Limb (tissue), 2 donors: Measurements from ENCODE around the gene MCTP1.

Experiments
- DNase-seq, 2 donors: peaks; one replicate each; pipeline ENCODE4 v3.0.0-alpha.2; 2016; ENCODE audit errors: extremely low spot score in 2 of 2

Gene MCTP1

GRCh38 chr5:95076395-95077185 is 208.3 kb downstream of the MCTP1 start:
- no peak for DNase-seq

GRCh38 chr5:95075111-95075510 is 209.8 kb downstream of the MCTP1 start:
- no peak for DNase-seq

GRCh38 chr5:95072281-95072680 is 212.6 kb downstream of the MCTP1 start:
- DNase-seq: no peak

DNA sequence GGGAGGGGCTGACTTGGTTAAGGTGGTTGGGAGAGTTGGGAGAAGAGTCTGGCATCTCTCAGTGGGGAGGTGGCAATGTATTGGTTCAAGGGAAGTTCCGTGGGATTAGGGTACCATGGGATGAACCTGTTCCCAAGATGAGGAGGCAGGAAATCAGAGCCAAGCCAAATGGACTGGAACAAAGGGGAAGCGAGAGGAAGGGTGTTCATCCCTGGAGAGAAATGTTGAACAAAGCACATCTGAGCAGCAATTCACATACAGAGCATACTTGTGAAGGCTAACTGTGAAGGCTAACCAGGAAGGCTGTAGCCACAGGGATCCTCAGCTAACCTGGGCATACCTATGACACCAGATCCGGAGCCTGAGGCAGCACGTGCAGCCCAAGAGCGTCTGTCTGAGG is 214.0 kb downstream of the MCTP1 start:
- DNase-seq: no peak

GRCh38 chr5:95070453-95070852 is 214.4 kb downstream of the MCTP1 start:
- no peak for DNase-seq

DNA sequence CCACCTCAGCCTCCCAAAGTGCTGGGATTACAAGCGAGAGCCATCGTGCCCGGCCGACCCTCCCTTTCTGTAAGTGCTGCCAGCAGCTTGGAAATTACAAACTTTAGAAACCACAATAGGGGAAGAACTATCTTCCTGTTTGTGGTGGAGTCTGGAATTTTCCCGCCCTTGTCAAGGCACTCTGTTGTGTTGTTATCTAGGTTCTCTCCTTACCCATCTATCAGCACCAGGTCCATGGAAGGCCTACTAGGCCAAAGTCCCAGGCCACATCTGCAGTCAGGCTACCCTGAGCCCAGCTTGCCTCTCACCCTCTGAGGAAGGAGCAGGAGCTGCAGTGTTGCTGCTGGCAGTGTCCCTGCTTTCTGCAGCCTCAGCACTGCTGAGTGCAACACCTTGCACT is 214.9 kb downstream of the MCTP1 start:
- DNase-seq: no peak

GRCh38 chr5:95069021-95069420 is 215.9 kb downstream of the MCTP1 start:
- DNase-seq: no peak

- DNase-seq: no peak
Measured at GRCh38 chr5:95068289-95068910, 216.5 kb downstream of the MCTP1 start.

- no peak for DNase-seq
Measured at GRCh38 chr5:95066048-95066447, 218.8 kb downstream of the MCTP1 start.

DNA sequence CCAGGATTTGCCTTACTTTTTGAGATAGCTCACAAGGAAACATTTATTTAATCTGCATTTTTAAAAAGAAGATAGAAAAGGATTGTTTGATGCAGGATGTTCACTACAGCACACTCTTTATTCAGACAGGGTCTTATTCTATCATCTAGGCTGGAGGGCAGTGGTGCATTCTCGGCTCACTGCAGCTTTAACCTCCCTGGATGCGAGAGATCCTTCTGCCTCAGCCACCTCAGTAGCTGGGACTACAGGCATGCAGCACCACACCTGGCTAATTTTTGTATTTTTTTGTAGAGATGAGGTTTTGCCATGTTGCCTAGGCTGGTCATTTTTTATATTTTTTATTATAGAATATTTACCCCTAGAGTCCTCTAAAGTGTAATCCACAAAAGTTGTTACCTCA is 221.4 kb downstream of the MCTP1 start:
- DNase-seq: no peak

- DNase-seq: no peak
Measured at GRCh38 chr5:95060098-95060497, 224.8 kb downstream of the MCTP1 start.

GRCh38 chr5:95059636-95060035 is 225.3 kb downstream of the MCTP1 start:
- DNase-seq: no peak

- no peak for DNase-seq
Measured at GRCh38 chr5:95057615-95058014, 227.3 kb downstream of the MCTP1 start.

DNA sequence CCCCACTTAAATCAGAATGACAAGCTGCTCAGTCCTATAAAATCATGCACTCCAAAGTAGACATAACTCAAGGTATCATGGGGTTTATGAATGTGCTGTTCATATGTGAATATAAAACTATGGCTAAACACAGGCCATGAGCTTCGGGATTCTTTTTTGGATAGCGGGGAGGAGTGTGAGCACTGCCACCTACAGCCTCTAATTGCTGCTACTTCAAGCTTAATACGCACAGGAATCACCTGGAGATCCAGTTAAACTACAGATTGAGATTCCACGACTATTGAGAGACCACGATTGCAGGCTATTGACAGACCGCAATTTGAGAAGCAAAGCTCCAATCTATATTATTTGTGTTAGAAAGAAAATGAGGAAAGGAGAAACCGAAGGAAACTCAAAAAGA is 231.6 kb downstream of the MCTP1 start:
- no peak for DNase-seq

- DNase-seq: no peak
Measured at GRCh38 chr5:95050708-95051107, 234.2 kb downstream of the MCTP1 start.

GRCh38 chr5:95048628-95049027 is 236.3 kb downstream of the MCTP1 start:
- no peak for DNase-seq

DNA sequence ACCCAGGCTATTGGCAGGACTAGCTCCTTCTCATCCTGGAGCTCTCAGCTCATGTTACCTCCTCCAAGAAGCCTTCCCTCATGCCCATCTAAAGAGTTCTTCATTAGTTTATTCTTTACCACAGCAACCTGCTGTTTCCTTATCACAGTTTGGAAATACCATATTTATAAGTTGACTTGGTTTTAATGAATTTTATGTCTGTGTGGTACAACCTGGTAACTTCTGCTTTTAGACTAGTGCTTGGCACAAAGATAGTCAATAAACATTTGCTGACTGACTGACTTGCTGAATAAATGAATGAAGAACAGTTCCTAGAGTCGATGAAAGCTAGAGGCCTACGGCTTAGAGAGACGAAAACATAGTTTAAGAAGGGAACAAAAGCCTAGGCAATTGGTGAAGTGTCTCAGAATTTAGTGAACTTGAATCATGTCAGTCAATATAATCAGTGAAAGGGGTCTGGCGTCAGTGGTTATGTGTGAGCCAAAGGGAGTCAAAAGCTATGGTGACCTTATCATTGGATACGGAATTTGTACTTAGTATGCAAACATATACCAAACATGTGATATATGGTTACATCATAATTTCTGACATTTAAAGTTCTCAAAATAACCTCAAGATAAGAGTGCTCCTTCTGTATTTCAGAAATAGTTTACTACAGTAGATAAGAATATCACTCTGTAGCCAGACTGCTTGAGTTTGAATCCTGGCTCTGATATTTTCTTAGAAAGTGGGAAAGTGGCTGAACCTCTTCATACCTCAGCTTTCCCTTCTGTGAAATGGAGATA is 239.5 kb downstream of the MCTP1 start:
- no peak for DNase-seq

DNA sequence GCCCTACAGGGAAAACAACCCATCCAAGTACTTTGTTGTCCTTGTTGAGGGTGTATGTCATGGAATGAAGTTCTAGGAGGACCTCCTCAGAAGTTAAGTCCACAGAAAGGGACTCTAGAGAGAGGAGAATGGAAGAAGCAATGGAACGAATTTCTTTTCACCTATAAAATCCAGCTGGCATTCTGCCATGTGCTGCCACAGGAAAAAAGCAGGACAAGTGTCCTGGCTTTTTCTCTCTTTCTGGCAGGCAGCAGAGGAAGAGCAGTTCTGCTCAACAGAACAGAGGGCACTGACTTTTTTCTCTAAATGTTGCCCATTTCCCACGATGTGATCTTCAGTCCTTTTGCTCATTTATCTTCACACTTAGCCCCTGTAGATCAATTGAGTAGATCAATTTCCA is 240.8 kb downstream of the MCTP1 start:
- DNase-seq: no peak

GRCh38 chr5:95043648-95044047 is 241.2 kb downstream of the MCTP1 start:
- no peak for DNase-seq

- no peak for DNase-seq
Measured at GRCh38 chr5:95043234-95043633, 241.7 kb downstream of the MCTP1 start.

DNA sequence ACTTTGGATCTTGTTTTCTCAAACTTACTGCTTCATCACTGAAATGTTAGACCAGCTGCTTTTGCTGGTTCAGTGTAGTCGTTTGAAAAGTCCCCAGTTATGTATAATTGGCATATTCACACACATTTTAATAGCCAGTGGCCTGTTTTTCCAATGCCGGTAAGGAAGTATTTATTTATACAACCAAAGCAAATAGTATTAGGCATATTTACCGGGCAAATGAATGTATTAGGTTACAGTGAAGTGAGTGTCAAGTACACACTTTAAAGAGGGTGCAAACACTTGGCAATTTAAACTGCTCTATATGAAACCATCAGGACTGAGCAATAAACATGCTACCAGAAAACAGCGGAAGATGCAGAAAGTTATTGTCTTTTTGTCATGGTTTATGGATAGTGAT is 242.9 kb downstream of the MCTP1 start:
- DNase-seq: no peak

GRCh38 chr5:95035891-95036685 is 248.8 kb downstream of the MCTP1 start:
- no peak for DNase-seq
